ENCODE measurements around the gene NTMT1.

DNA sequence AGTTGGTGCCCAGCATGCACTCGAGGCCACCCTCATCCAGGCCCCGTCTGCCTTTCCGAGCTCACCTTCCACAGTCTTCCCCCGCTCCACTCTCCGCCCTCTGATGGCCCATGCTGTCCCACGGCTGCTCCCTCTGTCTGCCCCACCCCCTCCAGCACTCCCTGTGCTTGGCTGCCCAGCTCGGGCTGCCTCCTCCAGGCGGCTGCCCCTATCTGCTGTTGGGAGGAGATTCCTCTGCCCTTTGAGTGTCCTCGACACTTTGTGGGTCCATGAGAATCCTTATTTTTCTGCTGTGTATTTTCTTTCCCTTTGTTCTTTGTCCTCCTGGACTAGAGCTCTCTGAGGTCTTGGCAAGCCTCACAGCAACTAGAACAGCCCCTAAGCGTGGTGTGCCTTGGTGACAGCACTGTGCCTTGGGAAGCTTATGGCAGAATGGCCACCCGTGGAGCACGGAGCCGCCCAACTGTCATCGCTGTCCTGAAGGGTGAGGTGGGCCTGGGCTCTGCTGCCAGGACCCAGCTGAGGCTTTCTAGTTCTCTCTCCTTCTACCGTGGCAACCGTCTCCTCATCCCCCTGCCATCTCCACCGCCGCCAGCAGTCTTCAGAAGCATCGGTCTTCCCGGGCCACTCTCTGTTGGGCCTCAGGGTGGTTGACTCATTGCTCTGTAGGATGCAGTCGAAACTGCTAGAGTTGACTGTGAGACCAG, 5.2 kb downstream of the NTMT1 start:
- TF ChIP-seq, protein P1, sequence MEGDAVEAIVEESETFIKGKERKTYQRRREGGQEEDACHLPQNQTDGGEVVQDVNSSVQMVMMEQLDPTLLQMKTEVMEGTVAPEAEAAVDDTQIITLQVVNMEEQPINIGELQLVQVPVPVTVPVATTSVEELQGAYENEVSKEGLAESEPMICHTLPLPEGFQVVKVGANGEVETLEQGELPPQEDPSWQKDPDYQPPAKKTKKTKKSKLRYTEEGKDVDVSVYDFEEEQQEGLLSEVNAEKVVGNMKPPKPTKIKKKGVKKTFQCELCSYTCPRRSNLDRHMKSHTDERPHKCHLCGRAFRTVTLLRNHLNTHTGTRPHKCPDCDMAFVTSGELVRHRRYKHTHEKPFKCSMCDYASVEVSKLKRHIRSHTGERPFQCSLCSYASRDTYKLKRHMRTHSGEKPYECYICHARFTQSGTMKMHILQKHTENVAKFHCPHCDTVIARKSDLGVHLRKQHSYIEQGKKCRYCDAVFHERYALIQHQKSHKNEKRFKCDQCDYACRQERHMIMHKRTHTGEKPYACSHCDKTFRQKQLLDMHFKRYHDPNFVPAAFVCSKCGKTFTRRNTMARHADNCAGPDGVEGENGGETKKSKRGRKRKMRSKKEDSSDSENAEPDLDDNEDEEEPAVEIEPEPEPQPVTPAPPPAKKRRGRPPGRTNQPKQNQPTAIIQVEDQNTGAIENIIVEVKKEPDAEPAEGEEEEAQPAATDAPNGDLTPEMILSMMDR (IDR thresholded peaks at IDR 0.05; ENCODE audit: low read depth, low read length), result no peak
- TF ChIP-seq EZH2phosphoT487 (IDR thresholded peaks at IDR 0.05; ENCODE audit: low read depth), result no peak
